Measurements from ENCODE around the gene SORCS2. TPM values are rescaled to one million over a fixed set of nuclear protein-coding genes. Genes with fewer than 3 reads are reported as not detected.

The SORCS2 gene
- total and polyA plus RNA-seq, 2 of the 13 experiments (the other 11 are each of a cell fraction or from before 2014, with no cell fraction given), result 0.82 to 1.0 TPM

GRCh38 chr4:7756561-7757355 is 564.4 kb downstream of the SORCS2 start:
- no peak overlapping the region for H2AFZ ChIP-seq (ENCODE audit: low read length)
- TF ChIP-seq SNRNP70 (IDR thresholded peaks at IDR 0.05; ENCODE audit: low read depth, low read length), result no peak
- H3K27me3 ChIP-seq (ENCODE audit: control insufficient read depth in 1 of 2, insufficient read depth in 2 of 2, low read length in 2 of 2), result no peaks in the 10 kb centered on the region
- peaks cover 29% of the 10 kb centered on the region for H3K4me1 ChIP-seq (ENCODE audit: insufficient read depth, low read length)
- no peaks in the 10 kb centered on the region for H4K20me1 ChIP-seq (ENCODE audit: insufficient read depth, low read length)
- H3K79me2 ChIP-seq (ENCODE audit: insufficient read depth, low read length), result no peaks in the 10 kb centered on the region
- in situ Hi-C loops (cut with HindIII; ENCODE audit: extremely low pct_ligation_motif_present, low pct_unique_long_range_greater_than_20kb), result no loop called here
- 92% methylated on average over 13 of the region's 32 CpGs for WGBS (ENCODE audit: low lambda C conversion rate)
- intact Hi-C loops (cut with micrococcal nuclease; ENCODE audit: unreplicated experiment), result no loop called here
- peaks cover 0 to 4% of the 10 kb centered on the region in 2 experiments; a peak in 1 of 5 replicates for H3K36me3 ChIP-seq (replicated peaks in 1 of 2; ENCODE audit: control insufficient read depth in 1 of 2, insufficient read depth in 2 of 2, low read length in 2 of 2)
- DNase-seq (ENCODE audit: low spot score), result no peak
- H3K27ac ChIP-seq (ENCODE audit: extremely low read length, insufficient read depth, low read length), result no peak overlapping the region
- H3K4me2 ChIP-seq (ENCODE audit: low read depth, low read length), result no peak overlapping the region
- no peaks in the 10 kb centered on the region for H3K9me3 ChIP-seq (ENCODE audit: low read length)
- BruUV-seq (replicated peaks), result no TSS peak
- no peak overlapping the region for H3K4me3 ChIP-seq (replicated peaks in 1 of 3; ENCODE audit: insufficient read depth in 1 of 3, low read depth in 2 of 3, low read length in 3 of 3)
- no peak for FAIRE-seq
- ChIA-PET CTCF (ENCODE audit: low intra/inter-chr PET ratio, low total read pairs) (no interaction called here), POLR2A (no interaction called here)
- no peak for ATAC-seq
- no peak overlapping the region for H3K9ac ChIP-seq (ENCODE audit: insufficient read depth, low read depth, low read length)

GRCh38 chr4:7757501-7758471 is 565.4 kb downstream of the SORCS2 start:
- no peak overlapping the region for H3K4me3 ChIP-seq (replicated peaks in 1 of 3; ENCODE audit: insufficient read depth in 1 of 3, low read depth in 2 of 3, low read length in 3 of 3)
- FAIRE-seq (no peak), DNase-seq (ENCODE audit: low spot score) (no peak)
- TF ChIP-seq POLR2AphosphoS5 (IDR thresholded peaks at IDR 0.05; ENCODE audit: low read depth, low read length), result no peak
- TF ChIP-seq AGO2 (optimal IDR thresholded peaks at IDR 0.05; ENCODE audit: low read depth, low read length), result no peak
- no peak for TF ChIP-seq ZNF7 (CRISPR knock-in tag; IDR thresholded peaks at IDR 0.05)
- TF ChIP-seq ZNF275 (CRISPR knock-in tag; IDR thresholded peaks at IDR 0.05; ENCODE audit: borderline replicate concordance), result no peak
- TF ChIP-seq CTCF (CRISPR knock-in tag; IDR thresholded peaks at IDR 0.05), result no peak
- TF ChIP-seq ELF1 (CRISPR knock-in tag; IDR thresholded peaks at IDR 0.05), result no peak
- no peak for TF ChIP-seq ZNF580 (CRISPR knock-in tag; IDR thresholded peaks at IDR 0.05; ENCODE audit: borderline replicate concordance, low read depth)
- TF ChIP-seq FOXA3 (CRISPR knock-in tag; IDR thresholded peaks at IDR 0.05), result no peak
- TF ChIP-seq BCL6 (CRISPR knock-in tag; IDR thresholded peaks at IDR 0.05), result no peak
- TF ChIP-seq BRCA1 (CRISPR knock-in tag; IDR thresholded peaks at IDR 0.05), result no peak
- no peak for TF ChIP-seq ZNF383 (CRISPR knock-in tag; IDR thresholded peaks at IDR 0.05; ENCODE audit: borderline replicate concordance)
- no peak for TF ChIP-seq KDM4B (CRISPR knock-in tag; IDR thresholded peaks at IDR 0.05)
- no peak for TF ChIP-seq ZFP36L1 (CRISPR knock-in tag; IDR thresholded peaks at IDR 0.05)

More at GRCh38 chr4:7757501-7758471, 565.4 kb downstream of the SORCS2 start:
- Histone ChIP-seq H3K4me2 (ENCODE audit: low read depth, low read length) (no peak overlapping the region), H3K27ac (ENCODE audit: extremely low read length, insufficient read depth, low read length) (no peak overlapping the region), H4K20me1 (ENCODE audit: insufficient read depth, low read length) (no peaks in the 10 kb centered on the region), H2AFZ (ENCODE audit: low read length) (no peak overlapping the region), H3K79me2 (ENCODE audit: insufficient read depth, low read length) (no peaks in the 10 kb centered on the region), H3K36me3 (replicated peaks in 1 of 2; ENCODE audit: control insufficient read depth in 1 of 2, insufficient read depth in 2 of 2, low read length in 2 of 2) (peaks cover 0 to 4% of the 10 kb centered on the region in 2 experiments; a peak in 1 of 5 replicates), H3K27me3 (ENCODE audit: control insufficient read depth in 1 of 2, insufficient read depth in 2 of 2, low read length in 2 of 2) (no peaks in the 10 kb centered on the region), H3K9ac (ENCODE audit: insufficient read depth, low read depth, low read length) (no peak overlapping the region), H3K4me1 (ENCODE audit: insufficient read depth, low read length) (peaks cover 31% of the 10 kb centered on the region), H3K9me3 (ENCODE audit: low read length) (no peaks in the 10 kb centered on the region)
- no TSS peak for BruUV-seq (replicated peaks)
- intact Hi-C loops (cut with micrococcal nuclease; ENCODE audit: unreplicated experiment) (no loop called here), in situ Hi-C loops (cut with HindIII; ENCODE audit: extremely low pct_ligation_motif_present, low pct_unique_long_range_greater_than_20kb) (no loop called here)
- POLR2A ChIA-PET, result no interaction called here
- WGBS (ENCODE audit: low lambda C conversion rate), result 80% methylated on average over 20 of the region's 22 CpGs
- CTCF ChIA-PET (ENCODE audit: low intra/inter-chr PET ratio, low total read pairs), result no interaction called here
- no peak for ATAC-seq
